SK-N-SH (cell line): Measurements from ENCODE around the gene GATA3. TPM values are rescaled to one million over a fixed set of nuclear protein-coding genes. Genes with fewer than 3 reads are reported as not detected.

Source experiments
- CTCF ChIA-PET: fragments of 300-600, 350-600 bp; formaldehyde crosslinking; extraction: SDS; loops from one replicate; lab custom pipeline; 2021; lab: Yijun Ruan, JAX
- POLR2A ChIA-PET: fragments of 350-600 bp; sonication (Branson Sonifier 250); formaldehyde crosslinking; extraction: SDS; loops from one replicate; lab custom pipeline; 2020; ENCODE audit warnings: antibody characterized with exemption, inconsistent platforms; lab: Yijun Ruan, JAX
- DNase-seq: peaks from one replicate; pipeline ENCODE4 v3.0.0; 2012
- H2AFZ ChIP-seq: fragments of 200-600 bp; sonication (generic); 2 replicates; pipeline ENCODE4 v1.8.1; 2016; ENCODE audit warnings: antibody characterized with exemption, mild to moderate bottlenecking, low read depth
- H3F3A ChIP-seq: fragments of 200-600 bp; sonication (generic); replicated peaks from 2 replicates; pipeline ENCODE3; 2016; ENCODE audit warnings: antibody characterized with exemption, mild to moderate bottlenecking; ENCODE audit not compliant: insufficient read depth
- H3K27ac ChIP-seq, 2 experiments: fragments of 200-500 bp in 1 of 2; fragments of 200-600 bp in 1 of 2; sonication (Bioruptor generic) in 1 of 2; sonication (generic), shearing (Covaris generic) in 1 of 2; 2 replicates each; pipeline versions ENCODE4 v1.5.1 to v1.6.1; 2014 to 2016; ENCODE audit warnings: low read depth in 2 of 2, inconsistent platforms in 1 of 2, low read length in 1 of 2, mild to moderate bottlenecking in 1 of 2, mixed read lengths in 1 of 2
- H3K27me3 ChIP-seq: fragments of 200-600 bp; sonication (generic), shearing (Covaris generic); 2 replicates; pipeline ENCODE4 v1.6.1; 2016; ENCODE audit warnings: mixed run types; ENCODE audit not compliant: insufficient read depth
- H3K36me3 ChIP-seq, 2 experiments: fragments of 200-500 bp in 1 of 2; fragments of 200-600 bp in 1 of 2; sonication (Bioruptor generic) in 1 of 2; sonication (generic) in 1 of 2; replicated peaks in 1 of 2; 2 replicates each; pipeline versions ENCODE3 to v1.5.1; 2014 to 2016; ENCODE audit warnings: low read length in 1 of 2, mild to moderate bottlenecking in 1 of 2; ENCODE audit not compliant: insufficient read depth in 2 of 2, control insufficient read depth in 1 of 2
- H3K4me1 ChIP-seq, 2 experiments: fragments of 200-500 bp in 1 of 2; fragments of 200-600 bp in 1 of 2; sonication (Bioruptor generic) in 1 of 2; sonication (generic), shearing (Covaris generic) in 1 of 2; 2 replicates each; pipeline versions ENCODE4 v1.5.1 to v1.6.1; 2014 to 2016; ENCODE audit warnings: low read depth in 1 of 2, low read length in 1 of 2, mixed run types in 1 of 2; ENCODE audit not compliant: insufficient read depth in 2 of 2, control insufficient read depth in 1 of 2
- H3K4me2 ChIP-seq: fragments of 200-600 bp; sonication (generic), shearing (Covaris generic); 2 replicates; pipeline ENCODE4 v1.6.1; 2017; ENCODE audit warnings: mixed run types
- H3K4me3 ChIP-seq, 2 experiments: fragments of 200-500 bp in 1 of 2; fragments of 200-600 bp in 1 of 2; sonication (Bioruptor generic) in 1 of 2; sonication (generic), shearing (Covaris generic) in 1 of 2; 2 replicates each; pipeline versions ENCODE4 v1.5.1 to v1.8.1; 2014 to 2016; ENCODE audit warnings: low read depth in 2 of 2, inconsistent platforms in 1 of 2, low read length in 1 of 2, mild to moderate bottlenecking in 1 of 2, mixed read lengths in 1 of 2, moderate library complexity in 1 of 2
- H3K79me2 ChIP-seq: fragments of 200-600 bp; sonication (generic); 2 replicates; pipeline ENCODE4 v1.8.1; 2017; ENCODE audit warnings: mild to moderate bottlenecking; ENCODE audit not compliant: insufficient read depth
- H3K9ac ChIP-seq: fragments of 200-600 bp; sonication (generic); 2 replicates; pipeline ENCODE4 v1.6.1; 2017; ENCODE audit warnings: mixed run types
- H3K9me2 ChIP-seq: fragments of 200-600 bp; sonication (generic); 2 replicates; pipeline ENCODE4 v1.6.1; 2017; ENCODE audit warnings: mixed run types
- H3K9me3 ChIP-seq: fragments of 200-600 bp; sonication (generic); 2 replicates; pipeline ENCODE4 v1.6.1; 2017; ENCODE audit warnings: mixed run types, mild to moderate bottlenecking, moderate library complexity
- H4K20me1 ChIP-seq: fragments of 200-600 bp; sonication (generic); 2 replicates; pipeline ENCODE4 v1.6.1; 2017; ENCODE audit warnings: mild to moderate bottlenecking, mixed run types; ENCODE audit not compliant: insufficient read depth
- CHD2 ChIP-seq: fragments of 150-350 bp; IDR thresholded peaks from 2 replicates; pipeline ENCODE4 v1.6.1; 2018; ENCODE audit warnings: low read length; ENCODE audit not compliant: partially characterized antibody
- ELF1 ChIP-seq: IDR thresholded peaks from 2 replicates; pipeline ENCODE4 v1.4.0; 2012
- GATA2 ChIP-seq: sonication (generic); formaldehyde crosslinking; IDR thresholded peaks from 2 replicates; pipeline ENCODE4 v1.5.0; 2020; ENCODE audit warnings: mild to moderate bottlenecking, missing genetic modification reagents
- JUND ChIP-seq: IDR thresholded peaks from 2 replicates; pipeline ENCODE4 v1.4.0; 2012
- MAX ChIP-seq: IDR thresholded peaks from 2 replicates; pipeline ENCODE4 v1.4.0; 2012; ENCODE audit warnings: low read depth
- MEF2A ChIP-seq: IDR thresholded peaks from 2 replicates; pipeline ENCODE4 v1.4.0; 2012; ENCODE audit warnings: low read depth, borderline replicate concordance
- MXI1 ChIP-seq: IDR thresholded peaks from 2 replicates; pipeline ENCODE4 v1.6.1; 2012; ENCODE audit warnings: mild to moderate bottlenecking, low read depth, low read length, improper control_type of control experiment
- NRF1 ChIP-seq: IDR thresholded peaks from 2 replicates; pipeline ENCODE4 v1.6.1; 2012; ENCODE audit warnings: low read depth, mild to moderate bottlenecking, low read length
- POLR2AphosphoS5 ChIP-seq: IDR thresholded peaks from 2 replicates; pipeline ENCODE4 v1.6.1; 2012; ENCODE audit warnings: low read depth, low read length
- REST ChIP-seq: IDR thresholded peaks from 2 replicates; pipeline ENCODE4 v1.6.1; 2012; ENCODE audit warnings: mild to moderate bottlenecking, low read depth, low read length, moderate library complexity
- SMC3 ChIP-seq: IDR thresholded peaks from 2 replicates; pipeline ENCODE4 v1.6.1; 2012; ENCODE audit warnings: low read depth, low read length, improper control_type of control experiment
- TAF1 ChIP-seq: IDR thresholded peaks from 2 replicates; pipeline ENCODE4 v1.6.1; 2012; ENCODE audit warnings: low read depth, mild to moderate bottlenecking, low read length, moderate library complexity, borderline replicate concordance
- USF1 ChIP-seq: IDR thresholded peaks from 2 replicates; pipeline ENCODE4 v1.4.0; 2012; ENCODE audit warnings: low read depth, borderline replicate concordance
- WGBS: methylation state at CpG from one replicate; pipeline ENCODE4 v1.1.6; 2017; ENCODE audit warnings: low lambda C conversion rate; 5-methylcytosine and 5-hydroxymethylcytosine counted together
- polyA plus RNA-seq, 3 experiments: library from polyadenylated mRNA; depleted of rRNA; stranded (reverse); fragments of >200 nt; gene quantifications; 2 replicates each; pipeline ENCODE4 v1.2.3, GENCODE V29; 2012

GATA3 gene
- polyA plus RNA-seq, 1 of the 3 experiments (the other 2 are of a cell fraction) = 14.3 TPM

- 0 out of 2 replicates have a peak, but pooled peaks have one; percentile 30 for TF ChIP-seq TAF1
- no peak for TF ChIP-seq JUND
- peak; percentile 18 for TF ChIP-seq CHD2
- peak; percentile 68 for TF ChIP-seq POLR2AphosphoS5
- no peak for TF ChIP-seq REST
- peak; percentile 72 for TF ChIP-seq MXI1
- no peak for TF ChIP-seq ELF1
Measured at GRCh38 chr10:8051851-8052257, 2.6 kb upstream of the GATA3 start (continued).

- Histone ChIP-seq H3K36me3 (peaks cover 15 to 19% of the 10 kb centered on the region in 2 experiments), H3K27ac (peak overlapping the region; percentile 96 to 98), H3K9me2 (no peaks in the 10 kb centered on the region), H3K27me3 (no peaks in the 10 kb centered on the region), H3K9me3 (no peaks in the 10 kb centered on the region), H2AFZ (peak overlapping the region; percentile 81), H4K20me1 (peaks cover 27% of the 10 kb centered on the region), H3K4me2 (peak overlapping the region; percentile 98), H3K79me2 (peaks cover 91% of the 10 kb centered on the region), H3K4me1 (peaks cover 6 to 13% of the 10 kb centered on the region in 2 experiments; a peak in 2 of 4 replicates), H3K4me3 (peak overlapping the region; percentile 86 to 92), H3K9ac (peak overlapping the region; percentile 96), H3F3A (peaks cover 11% of the 10 kb centered on the region)
- DNase-seq = no peak
- TF ChIP-seq MEF2A = no peak
- 0 out of 2 replicates have a peak, but pooled peaks have one; percentile 30 for TF ChIP-seq MAX
- no peak for TF ChIP-seq NRF1
- TF ChIP-seq POLR2AphosphoS5 = no peak
- no peak for TF ChIP-seq USF1
- TF ChIP-seq SMC3 = no peak
- no peak for TF ChIP-seq GATA2
- WGBS = 18% methylated on average over 32 of the region's 32 CpGs
- CTCF ChIA-PET = interaction anchor here (0.7 to 1.7 kb wide), 17 partner anchors 9 to 1251 kb away, joined by 3 to 6 read pairs (median 3); no protein-coding TSS in a partner anchor
- POLR2A ChIA-PET = interaction anchor here (0.6 to 3.9 kb wide), 2 partner anchors 8 to 60 kb away, joined by 3 to 33 read pairs; no protein-coding TSS in a partner anchor
Measured at GRCh38 chr10:8052341-8052955, 2.0 kb upstream of the GATA3 start.
